Mesodermal cell (in vitro differentiated cells): ENCODE results near the gene APBA3. TPM values are rescaled to one million over a fixed set of nuclear protein-coding genes. Genes with fewer than 3 reads are reported as not detected.

Experiments used
- H3K27ac ChIP-seq: 2 replicates; pipeline ENCODE4 v1.7.0; 2013; ENCODE audit warnings: mild to moderate bottlenecking, low read depth, low read length, moderate library complexity; ENCODE audit not compliant: severe bottlenecking
- H3K36me3 ChIP-seq: 2 replicates; pipeline ENCODE4 v1.7.1; 2013; ENCODE audit warnings: mild to moderate bottlenecking, low read length, moderate library complexity; ENCODE audit not compliant: control insufficient read depth, insufficient read depth
- H3K4me1 ChIP-seq: one replicate; pipeline ENCODE4 v1.7.1; 2013; ENCODE audit warnings: mild to moderate bottlenecking, low read length; ENCODE audit not compliant: insufficient read depth, control insufficient read depth, poor library complexity, severe bottlenecking
- H3K4me3 ChIP-seq: 2 replicates; pipeline ENCODE4 v1.7.0; 2013; ENCODE audit warnings: low read length, control low read depth, mild to moderate bottlenecking; ENCODE audit not compliant: insufficient read depth, poor library complexity, severe bottlenecking; ENCODE audit errors: extremely low read depth
- H3K9me3 ChIP-seq: 2 replicates; pipeline ENCODE4 v1.7.1; 2013; ENCODE audit warnings: mild to moderate bottlenecking, low read length, moderate library complexity; ENCODE audit not compliant: control insufficient read depth
- WGBS, 2 experiments: methylation state at CpG; one replicate each; pipeline ENCODE4 v1.1.5; 2013; ENCODE audit warnings: missing lambda C conversion rate in 2 of 2; ENCODE audit not compliant: insufficient coverage in 2 of 2; 5-methylcytosine and 5-hydroxymethylcytosine counted together
- polyA plus RNA-seq, 2 experiments: library from polyadenylated mRNA; stranded (reverse); fragments of 50-300 nt; gene quantifications; one replicate each; pipeline ENCODE4 v1.2.3, GENCODE V29; 2013

Gene APBA3, protein sequence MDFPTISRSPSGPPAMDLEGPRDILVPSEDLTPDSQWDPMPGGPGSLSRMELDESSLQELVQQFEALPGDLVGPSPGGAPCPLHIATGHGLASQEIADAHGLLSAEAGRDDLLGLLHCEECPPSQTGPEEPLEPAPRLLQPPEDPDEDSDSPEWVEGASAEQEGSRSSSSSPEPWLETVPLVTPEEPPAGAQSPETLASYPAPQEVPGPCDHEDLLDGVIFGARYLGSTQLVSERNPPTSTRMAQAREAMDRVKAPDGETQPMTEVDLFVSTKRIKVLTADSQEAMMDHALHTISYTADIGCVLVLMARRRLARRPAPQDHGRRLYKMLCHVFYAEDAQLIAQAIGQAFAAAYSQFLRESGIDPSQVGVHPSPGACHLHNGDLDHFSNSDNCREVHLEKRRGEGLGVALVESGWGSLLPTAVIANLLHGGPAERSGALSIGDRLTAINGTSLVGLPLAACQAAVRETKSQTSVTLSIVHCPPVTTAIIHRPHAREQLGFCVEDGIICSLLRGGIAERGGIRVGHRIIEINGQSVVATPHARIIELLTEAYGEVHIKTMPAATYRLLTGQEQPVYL
- polyA plus RNA-seq (2013, experiment 1 of 2): 21.3 TPM
- polyA plus RNA-seq (2013, experiment 2 of 2): 17.0 TPM

DNA sequence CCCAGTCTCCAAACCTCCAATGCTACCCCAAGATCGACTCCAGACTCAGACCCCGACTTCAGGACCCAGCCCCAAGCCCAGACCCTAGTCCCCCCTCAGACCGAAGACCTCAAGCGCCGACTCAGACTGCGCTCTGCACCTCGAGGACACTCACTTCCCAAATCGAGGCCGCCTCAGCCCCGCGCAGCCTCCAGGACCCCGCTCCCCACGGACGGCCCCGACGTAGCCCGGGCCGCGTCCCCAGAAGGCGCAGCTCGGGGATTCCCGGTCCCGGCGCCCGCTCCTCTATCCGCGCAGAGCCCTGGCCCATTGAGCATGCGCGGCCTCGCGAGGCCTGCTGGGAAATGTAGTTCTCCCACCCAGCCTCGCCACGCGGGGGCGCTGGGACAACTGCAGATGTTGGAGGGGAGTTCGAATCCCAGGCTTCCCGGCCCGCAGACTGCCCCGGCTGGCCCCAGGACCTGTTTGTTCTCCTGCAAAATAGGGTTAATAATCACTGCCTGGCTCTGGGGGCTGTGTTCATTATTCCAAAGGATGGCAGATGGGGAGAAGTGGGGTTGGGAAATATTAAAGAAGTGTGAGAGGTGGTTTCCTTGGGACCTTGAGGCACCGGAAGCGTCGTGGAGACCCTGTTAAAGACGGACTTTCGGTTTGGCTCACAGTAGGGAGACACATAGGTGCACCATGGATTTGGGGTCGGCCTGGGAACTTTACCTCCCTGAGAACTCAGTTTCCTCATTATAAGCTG, at the start of gene APBA3:
Gene APBA3, minus strand, starts transcription at position 311 of the 748 bp plus-strand sequence. CDS start 1,428 bp downstream, outside the sequence.
- Histone ChIP-seq H3K4me3 (peak within 1 kb of the TSS; percentile 97), H3K27ac (peak within 1 kb of the TSS; percentile 93)
- 6 to 12% methylated on average over 29 to 38 of the region's 45 CpGs for WGBS, 2 experiments

DNA sequence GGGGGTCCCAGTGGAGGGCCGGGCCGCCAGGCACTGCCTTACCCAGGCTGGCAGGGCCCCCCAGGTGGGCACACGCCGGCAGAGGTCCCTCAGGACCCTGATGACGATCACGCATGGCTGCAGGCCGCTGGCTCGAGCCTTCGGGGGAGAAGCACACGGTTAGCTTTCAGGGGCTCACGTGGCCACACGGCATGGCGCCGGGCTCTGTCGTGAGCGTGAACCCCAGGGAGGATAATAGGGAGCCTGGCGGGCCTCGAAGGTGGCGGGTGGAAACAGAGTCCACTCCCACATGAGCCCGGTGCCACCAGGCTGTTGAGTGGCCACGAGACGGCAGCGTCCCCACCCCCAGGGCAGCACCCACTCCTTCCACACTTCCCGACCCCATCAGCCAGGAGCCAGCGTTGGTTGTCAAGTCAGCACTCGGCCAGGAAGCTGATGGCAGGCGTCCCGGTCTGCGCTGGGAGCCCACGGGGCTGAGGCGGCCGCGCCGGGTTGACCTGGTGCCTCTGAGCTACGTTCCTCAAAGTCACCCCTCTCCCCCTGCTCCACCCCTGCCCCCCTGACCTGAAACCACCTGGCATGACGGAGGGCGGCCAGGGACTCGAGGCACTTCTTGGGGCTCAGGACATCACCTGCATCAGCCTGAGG, 49.3 kb upstream of the APBA3 start:
- peaks cover 9% of the 10 kb centered on the region for H3K4me1 ChIP-seq
- H3K36me3 ChIP-seq: no peaks in the 10 kb centered on the region
- no peaks in the 10 kb centered on the region for H3K9me3 ChIP-seq
- WGBS, 2 experiments: 92% methylated on average over 28 to 38 of the region's 38 CpGs
- H3K27ac ChIP-seq: no peak overlapping the region
- H3K4me3 ChIP-seq: no peak overlapping the region

More for the DNA sequence above, at the start of gene APBA3:
- H3K9me3 ChIP-seq: no peaks in the 10 kb centered on the region
- no peaks in the 10 kb centered on the region for H3K4me1 ChIP-seq
- peaks cover 35% of the 10 kb centered on the region for H3K36me3 ChIP-seq

DNA sequence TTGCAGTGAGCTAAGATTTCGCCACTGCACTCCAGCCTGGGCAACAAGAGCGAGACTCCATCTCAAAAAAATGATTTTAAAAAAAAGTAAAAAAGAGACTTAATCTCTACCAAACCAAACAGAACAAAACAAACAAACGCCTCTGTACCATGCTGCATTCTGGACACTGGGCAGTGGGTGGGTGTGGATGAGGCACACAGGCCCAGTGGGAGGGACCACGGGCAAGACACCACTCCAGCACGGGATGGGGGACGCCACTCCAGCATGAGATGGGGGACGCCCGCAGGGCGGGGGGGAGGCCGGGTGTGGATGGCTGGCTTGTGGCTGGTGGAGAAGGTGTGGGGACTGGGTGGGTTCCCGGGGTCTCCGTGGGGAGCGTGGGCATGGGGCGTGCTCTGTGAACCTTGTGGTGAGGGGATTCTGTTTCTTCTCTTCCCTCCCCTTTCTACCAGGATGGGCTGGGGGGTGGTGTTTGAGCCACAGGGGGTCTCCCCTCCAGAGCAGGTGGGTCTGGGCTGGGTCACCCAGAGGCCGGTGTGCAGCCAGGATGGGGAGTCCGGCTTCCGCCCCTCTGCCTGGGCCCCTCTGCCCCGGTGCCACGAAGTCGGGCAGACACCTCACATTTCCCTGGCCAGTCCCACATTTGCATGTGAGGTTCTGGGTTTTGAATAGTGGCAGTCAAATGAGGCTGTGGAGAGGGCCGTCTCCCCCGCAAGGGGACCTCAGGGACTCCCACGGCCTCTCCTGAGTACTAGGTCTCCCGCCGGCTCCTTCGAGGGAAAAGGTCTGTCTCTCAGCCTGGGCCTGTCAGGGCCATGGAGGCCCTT, 48.6 kb upstream of the APBA3 start:
- 94 to 98% methylated on average over 10 to 19 of the region's 26 CpGs for WGBS, 2 experiments
- Histone ChIP-seq H3K36me3 (no peaks in the 10 kb centered on the region), H3K9me3 (no peaks in the 10 kb centered on the region), H3K4me1 (peaks cover 9% of the 10 kb centered on the region), H3K4me3 (no peak overlapping the region), H3K27ac (no peak overlapping the region)

DNA sequence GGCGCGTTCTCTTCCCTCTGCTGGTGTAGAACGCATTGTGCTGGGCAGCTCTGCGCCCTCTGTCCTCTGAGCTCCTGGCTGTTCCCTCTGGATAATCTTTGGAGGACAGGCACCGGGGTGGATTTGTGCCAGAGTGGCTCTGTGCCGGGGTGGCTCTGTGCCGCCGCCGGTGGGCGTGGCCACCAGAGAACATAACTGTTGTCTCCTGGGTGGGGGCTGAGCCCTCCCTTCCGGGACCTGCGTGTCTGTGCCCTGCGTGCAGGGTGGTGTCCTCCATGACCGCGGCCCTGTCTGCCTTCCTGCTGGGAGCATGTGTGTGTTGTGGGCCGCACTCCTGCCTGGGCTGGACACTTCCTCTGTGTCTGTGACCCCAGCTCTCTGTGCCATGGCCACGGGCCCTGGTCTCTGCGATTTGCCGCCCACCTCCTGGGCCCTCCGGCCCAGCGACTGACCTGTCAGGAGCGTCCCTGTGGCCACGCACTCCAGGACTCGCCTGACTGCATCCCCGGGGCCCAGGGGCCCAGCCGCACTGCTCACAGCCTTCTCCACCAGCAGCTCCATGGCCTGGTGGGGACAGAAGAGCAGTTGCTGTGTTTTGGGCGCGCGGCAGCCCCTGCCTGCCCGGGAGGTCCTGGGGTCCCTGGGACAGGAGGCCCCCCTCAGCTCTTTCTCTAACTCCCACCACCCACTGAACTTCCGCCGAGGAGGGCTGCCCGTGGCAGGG, 47.1 kb upstream of the APBA3 start:
- no peaks in the 10 kb centered on the region for H3K9me3 ChIP-seq
- no peak overlapping the region for H3K4me3 ChIP-seq
- no peak overlapping the region for H3K27ac ChIP-seq
- peaks cover 9% of the 10 kb centered on the region for H3K4me1 ChIP-seq
- H3K36me3 ChIP-seq: no peaks in the 10 kb centered on the region
- WGBS, 2 experiments: 92 to 94% methylated on average over 23 to 31 of the region's 33 CpGs

DNA sequence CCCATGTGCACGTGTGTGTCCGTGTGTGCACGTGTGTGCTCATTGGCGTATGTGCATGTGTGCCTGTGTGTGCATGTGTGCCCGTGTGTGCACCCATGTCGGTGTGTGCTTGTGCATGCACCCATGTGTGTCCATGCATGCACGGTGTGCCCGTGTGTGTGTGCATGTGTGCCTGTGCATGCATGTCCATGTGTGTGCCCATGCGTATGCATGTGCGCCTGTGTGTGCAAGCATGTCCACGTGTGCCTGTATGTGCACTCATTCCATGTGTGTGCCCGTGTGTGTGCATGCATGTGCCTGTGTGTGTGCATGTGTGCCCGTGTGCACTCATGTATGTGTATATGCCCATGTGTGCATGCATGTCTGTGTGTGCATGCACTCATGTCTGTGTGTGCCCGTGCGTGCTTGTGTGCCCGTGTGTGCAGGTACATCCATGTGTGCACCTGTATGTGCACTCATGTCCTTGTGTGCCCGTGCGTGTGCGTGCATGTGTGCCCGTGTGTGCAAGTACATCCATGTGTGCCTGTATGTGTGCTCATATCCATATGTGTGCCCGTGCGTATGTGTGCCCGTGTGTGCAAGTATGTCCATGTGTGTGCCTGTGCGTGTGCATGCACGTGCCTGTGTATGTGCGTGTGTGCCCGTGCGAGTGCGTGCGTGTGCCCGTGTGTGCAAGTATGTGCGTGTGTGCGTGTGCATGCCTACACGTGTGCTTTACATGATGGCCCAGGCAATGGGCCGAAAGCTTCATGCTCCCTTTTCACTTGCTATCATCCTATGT, 46.3 kb upstream of the APBA3 start:
- 95 to 96% methylated on average over 35 of the region's 35 CpGs for WGBS, 2 experiments
- no peak overlapping the region for H3K27ac ChIP-seq
- no peaks in the 10 kb centered on the region for H3K36me3 ChIP-seq
- H3K4me3 ChIP-seq: no peak overlapping the region
- H3K4me1 ChIP-seq: peaks cover 5% of the 10 kb centered on the region
- H3K9me3 ChIP-seq: no peaks in the 10 kb centered on the region

DNA sequence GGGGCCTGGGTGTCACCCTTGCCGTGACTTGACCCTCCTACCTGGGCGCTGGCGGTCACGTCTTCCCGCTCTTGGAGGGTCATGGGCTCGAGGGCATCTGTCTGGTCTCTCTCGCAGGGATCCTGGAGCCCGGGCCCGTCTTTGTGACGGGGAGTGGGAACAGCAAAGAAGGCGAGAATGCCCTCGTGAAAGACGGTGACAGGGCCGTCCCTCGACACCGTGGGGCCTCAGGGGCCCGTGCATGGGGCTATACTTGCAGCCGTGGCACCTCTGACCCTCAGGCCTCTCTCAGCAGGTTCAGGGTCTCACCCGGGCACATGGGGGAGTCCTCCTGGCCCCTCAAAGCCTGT, 45.6 kb upstream of the APBA3 start:
- Histone ChIP-seq H3K36me3 (no peaks in the 10 kb centered on the region), H3K4me1 (peaks cover under 1% of the 10 kb centered on the region), H3K9me3 (no peaks in the 10 kb centered on the region), H3K27ac (no peak overlapping the region), H3K4me3 (no peak overlapping the region)
- 89% methylated on average over 19 of the region's 19 CpGs for WGBS, 2 experiments

DNA sequence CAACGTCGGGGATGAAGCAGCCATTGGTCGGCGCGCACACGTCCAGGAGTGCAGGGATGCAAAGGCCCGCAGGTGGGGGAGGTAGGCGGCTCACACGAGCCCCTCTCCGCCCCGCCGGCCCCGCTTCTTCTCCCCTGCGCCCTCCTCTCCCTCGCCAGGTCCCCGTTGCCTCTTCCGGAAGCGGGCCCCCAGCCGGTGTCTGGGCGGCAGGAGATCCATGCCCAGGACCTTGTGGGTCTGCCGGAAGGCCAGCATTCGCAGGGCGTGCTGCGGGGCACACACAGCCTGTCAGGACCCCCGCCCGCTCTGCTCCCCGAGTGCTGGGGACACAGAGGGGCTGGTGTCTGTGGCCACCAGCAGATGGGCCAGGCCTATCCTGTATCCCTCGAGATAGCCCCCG, 44.4 kb upstream of the APBA3 start:
- Histone ChIP-seq H3K27ac (no peak overlapping the region), H3K9me3 (no peaks in the 10 kb centered on the region), H3K4me3 (no peak overlapping the region), H3K4me1 (no peaks in the 10 kb centered on the region), H3K36me3 (no peaks in the 10 kb centered on the region)
- WGBS, 2 experiments: 93 to 95% methylated on average over 23 to 29 of the region's 29 CpGs

DNA sequence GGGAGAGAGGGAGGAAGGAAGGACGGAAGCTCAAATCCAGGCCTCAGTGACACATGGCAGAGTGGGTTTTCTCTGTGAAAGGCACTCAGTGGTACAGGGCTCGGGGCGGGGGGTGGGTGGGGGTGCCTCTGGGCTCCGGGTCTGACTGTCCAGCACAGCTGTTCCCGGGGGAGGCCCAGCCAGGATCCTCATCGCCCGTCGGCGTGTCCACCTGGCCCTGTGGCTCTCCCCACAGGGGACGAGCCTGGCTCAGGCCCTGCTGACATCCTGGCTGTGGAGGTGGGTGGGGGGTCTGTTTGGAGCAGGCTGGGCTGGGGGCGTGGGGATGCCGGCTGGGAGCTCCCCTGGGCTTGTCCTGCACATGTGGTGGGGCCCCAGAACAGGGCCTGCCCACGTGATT, 42.9 kb upstream of the APBA3 start:
- no peaks in the 10 kb centered on the region for H3K4me1 ChIP-seq
- 85 to 88% methylated on average over 6 to 12 of the region's 13 CpGs for WGBS, 2 experiments
- H3K9me3 ChIP-seq: no peaks in the 10 kb centered on the region
- no peaks in the 10 kb centered on the region for H3K36me3 ChIP-seq
- no peak overlapping the region for H3K27ac ChIP-seq
- H3K4me3 ChIP-seq: no peak overlapping the region

DNA sequence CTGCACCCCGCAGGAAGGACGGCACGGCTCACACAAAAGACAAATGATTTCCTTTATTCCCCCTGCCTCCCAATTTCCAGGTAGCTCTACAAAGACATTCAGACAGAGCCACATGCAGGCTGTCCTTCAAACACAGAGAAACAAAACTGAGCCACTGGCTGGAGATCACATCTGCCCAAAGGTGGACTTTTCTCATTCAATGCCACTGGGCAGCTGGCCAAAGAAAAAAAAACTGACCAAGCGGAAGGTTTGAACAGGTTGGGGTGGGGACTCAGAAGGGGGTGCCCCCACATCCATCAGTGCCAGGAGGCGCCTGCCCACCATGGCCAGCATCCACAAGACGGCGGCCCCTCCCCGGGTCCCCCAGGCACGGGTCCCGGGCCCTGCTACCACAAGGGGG, 42.5 kb upstream of the APBA3 start:
- Histone ChIP-seq H3K9me3 (no peaks in the 10 kb centered on the region), H3K4me3 (no peak overlapping the region), H3K4me1 (no peaks in the 10 kb centered on the region), H3K36me3 (no peaks in the 10 kb centered on the region), H3K27ac (no peak overlapping the region)
- 94 to 99% methylated on average over 9 to 10 of the region's 10 CpGs for WGBS, 2 experiments
